Neural progenitor cell (in vitro differentiated cells): Measurements from ENCODE around the gene BIRC6.

ENCODE experiments used
- EZH2 ChIP-seq: fragments of 200-600 bp; sonication (generic); IDR thresholded peaks from 2 replicates; pipeline ENCODE4 v1.6.1; 2017; ENCODE audit warnings: antibody characterized with exemption, mild to moderate bottlenecking, moderate library complexity
- TF ChIP-seq, protein P1 (sequence below): fragments of 200-600 bp; sonication (generic); IDR thresholded peaks from 2 replicates; pipeline ENCODE4 v1.5.1; 2017; ENCODE audit warnings: antibody characterized with exemption, mild to moderate bottlenecking

DNA sequence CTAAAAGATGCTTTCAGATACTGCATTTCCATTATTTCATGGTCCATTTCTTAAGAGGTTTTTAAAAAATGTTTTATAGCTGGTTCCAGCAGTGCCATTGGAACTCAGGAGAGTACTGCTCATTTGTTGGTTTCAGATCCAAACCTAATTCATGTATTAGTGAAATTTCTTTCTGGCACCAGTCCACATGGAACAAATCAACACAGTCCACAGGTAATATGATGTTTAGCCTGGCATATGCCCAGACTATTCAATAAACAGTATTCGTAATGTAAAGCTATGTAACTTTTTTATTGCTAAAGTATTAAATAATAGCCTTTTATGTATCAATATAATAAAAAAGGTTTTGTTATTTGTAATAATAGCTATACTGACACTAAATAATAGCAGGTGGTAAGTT is 134.5 kb downstream of the BIRC6 start:
- TF ChIP-seq, protein P1, sequence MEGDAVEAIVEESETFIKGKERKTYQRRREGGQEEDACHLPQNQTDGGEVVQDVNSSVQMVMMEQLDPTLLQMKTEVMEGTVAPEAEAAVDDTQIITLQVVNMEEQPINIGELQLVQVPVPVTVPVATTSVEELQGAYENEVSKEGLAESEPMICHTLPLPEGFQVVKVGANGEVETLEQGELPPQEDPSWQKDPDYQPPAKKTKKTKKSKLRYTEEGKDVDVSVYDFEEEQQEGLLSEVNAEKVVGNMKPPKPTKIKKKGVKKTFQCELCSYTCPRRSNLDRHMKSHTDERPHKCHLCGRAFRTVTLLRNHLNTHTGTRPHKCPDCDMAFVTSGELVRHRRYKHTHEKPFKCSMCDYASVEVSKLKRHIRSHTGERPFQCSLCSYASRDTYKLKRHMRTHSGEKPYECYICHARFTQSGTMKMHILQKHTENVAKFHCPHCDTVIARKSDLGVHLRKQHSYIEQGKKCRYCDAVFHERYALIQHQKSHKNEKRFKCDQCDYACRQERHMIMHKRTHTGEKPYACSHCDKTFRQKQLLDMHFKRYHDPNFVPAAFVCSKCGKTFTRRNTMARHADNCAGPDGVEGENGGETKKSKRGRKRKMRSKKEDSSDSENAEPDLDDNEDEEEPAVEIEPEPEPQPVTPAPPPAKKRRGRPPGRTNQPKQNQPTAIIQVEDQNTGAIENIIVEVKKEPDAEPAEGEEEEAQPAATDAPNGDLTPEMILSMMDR: no peak
- TF ChIP-seq EZH2: no peak
